ENCODE measurements around the gene PKIG. TPM values are rescaled to one million over a fixed set of nuclear protein-coding genes. Genes with fewer than 3 reads are reported as not detected.

PKIG gene
- total RNA-seq, 2 donors from 2014 or later = 60.9 to 81.1 TPM

GRCh38 chr20:44646641-44647274, 64.4 kb downstream of the PKIG start:
- H3K27ac ChIP-seq = no peak overlapping the region
- no peak for DNase-seq (ENCODE audit: low spot score)

GRCh38 chr20:44648068-44648467, 65.7 kb downstream of the PKIG start:
- Histone ChIP-seq H3K36me3 (no peaks in the 10 kb centered on the region), H3K27ac (no peak overlapping the region)

More at GRCh38 chr20:44646641-44647274, 64.4 kb downstream of the PKIG start:
- no peak overlapping the region for H3K4me3 ChIP-seq
- 84% methylated on average over 10 of the region's 10 CpGs for WGBS
- no peaks in the 10 kb centered on the region for H3K36me3 ChIP-seq
- TF ChIP-seq CTCF (IDR thresholded peaks at IDR 0.05) (no peak), POLR2AphosphoS5 (IDR thresholded peaks at IDR 0.05) (no peak), POLR2A (IDR thresholded peaks at IDR 0.05) (no peak)
- H3K4me1 ChIP-seq (replicated peaks) = peaks cover 3% of the 10 kb centered on the region
- no peaks in the 10 kb centered on the region for H3K9me3 ChIP-seq
- no peaks in the 10 kb centered on the region for H3K27me3 ChIP-seq (replicated peaks; ENCODE audit: insufficient read depth)
- intact Hi-C loops (cut with DNase I) = no loop called here

GRCh38 chr20:44648579-44648978, 66.2 kb downstream of the PKIG start:
- intact Hi-C loops (cut with DNase I) = no loop called here
- no peaks in the 10 kb centered on the region for H3K27me3 ChIP-seq (replicated peaks; ENCODE audit: insufficient read depth)
- no peak for DNase-seq (ENCODE audit: low spot score)
- no peaks in the 10 kb centered on the region for H3K36me3 ChIP-seq
- 66% methylated on average over 7 of the region's 7 CpGs for WGBS
- H3K9me3 ChIP-seq = no peaks in the 10 kb centered on the region
- H3K4me3 ChIP-seq = no peak overlapping the region
- H3K27ac ChIP-seq = no peak overlapping the region
- TF ChIP-seq CTCF (IDR thresholded peaks at IDR 0.05) (no peak), POLR2A (IDR thresholded peaks at IDR 0.05) (no peak), POLR2AphosphoS5 (IDR thresholded peaks at IDR 0.05) (no peak)
- no peaks in the 10 kb centered on the region for H3K4me1 ChIP-seq (replicated peaks)

More at GRCh38 chr20:44648068-44648467, 65.7 kb downstream of the PKIG start:
- Histone ChIP-seq H3K9me3 (no peaks in the 10 kb centered on the region), H3K4me3 (no peak overlapping the region), H3K27me3 (replicated peaks; ENCODE audit: insufficient read depth) (no peaks in the 10 kb centered on the region), H3K4me1 (replicated peaks) (no peaks in the 10 kb centered on the region)
- no peak for TF ChIP-seq POLR2AphosphoS5 (IDR thresholded peaks at IDR 0.05)
- no peak for TF ChIP-seq POLR2A (IDR thresholded peaks at IDR 0.05)
- no peak for TF ChIP-seq CTCF (IDR thresholded peaks at IDR 0.05)
- whole genome bisulfite sequencing = 88% methylated on average over 5 of the region's 5 CpGs
- intact Hi-C loops (cut with DNase I) = no loop called here
- no peak for DNase-seq (ENCODE audit: low spot score)

- no peaks in the 10 kb centered on the region for H3K36me3 ChIP-seq
- WGBS = 78% methylated on average over 3 of the region's 3 CpGs
- H3K4me3 ChIP-seq = no peak overlapping the region
- no peaks in the 10 kb centered on the region for H3K9me3 ChIP-seq
- intact Hi-C loops (cut with DNase I) = no loop called here
- no peak for DNase-seq (ENCODE audit: low spot score)
- TF ChIP-seq POLR2A (IDR thresholded peaks at IDR 0.05) (no peak), CTCF (IDR thresholded peaks at IDR 0.05) (no peak), POLR2AphosphoS5 (IDR thresholded peaks at IDR 0.05) (no peak)
- no peak overlapping the region for H3K27ac ChIP-seq
- no peaks in the 10 kb centered on the region for H3K4me1 ChIP-seq (replicated peaks)
- no peaks in the 10 kb centered on the region for H3K27me3 ChIP-seq (replicated peaks; ENCODE audit: insufficient read depth)
Observed at GRCh38 chr20:44649126-44649525, 66.7 kb downstream of the PKIG start.

GRCh38 chr20:44649976-44650375, 67.6 kb downstream of the PKIG start:
- H3K4me1 ChIP-seq (replicated peaks) = no peaks in the 10 kb centered on the region
- H3K27ac ChIP-seq = no peak overlapping the region
- no peaks in the 10 kb centered on the region for H3K9me3 ChIP-seq
- H3K27me3 ChIP-seq (replicated peaks; ENCODE audit: insufficient read depth) = no peaks in the 10 kb centered on the region
- WGBS = 85% methylated on average over 6 of the region's 6 CpGs
- intact Hi-C loops (cut with DNase I) = no loop called here
- TF ChIP-seq POLR2AphosphoS5 (IDR thresholded peaks at IDR 0.05) = no peak
- no peak for TF ChIP-seq CTCF (IDR thresholded peaks at IDR 0.05)
- TF ChIP-seq POLR2A (IDR thresholded peaks at IDR 0.05) = no peak
- H3K36me3 ChIP-seq = no peaks in the 10 kb centered on the region
- no peak overlapping the region for H3K4me3 ChIP-seq
- DNase-seq (ENCODE audit: low spot score) = no peak
